Stimulated activated CD8-positive, alpha-beta memory T cell treated with anti-CD3 and anti-CD28 coated beads, Interleukin-15, amount 100 ng/mL, for 4 hours (primary cell): Measurements from ENCODE around the gene TANGO2.

ENCODE experiments used
- DNase-seq, 2 donors: peaks; one replicate each; pipeline ENCODE4 v3.0.0-alpha.2; 2020; ENCODE audit warnings: low read depth in 2 of 2

The TANGO2 gene, protein sequence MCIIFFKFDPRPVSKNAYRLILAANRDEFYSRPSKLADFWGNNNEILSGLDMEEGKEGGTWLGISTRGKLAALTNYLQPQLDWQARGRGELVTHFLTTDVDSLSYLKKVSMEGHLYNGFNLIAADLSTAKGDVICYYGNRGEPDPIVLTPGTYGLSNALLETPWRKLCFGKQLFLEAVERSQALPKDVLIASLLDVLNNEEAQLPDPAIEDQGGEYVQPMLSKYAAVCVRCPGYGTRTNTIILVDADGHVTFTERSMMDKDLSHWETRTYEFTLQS

DNA sequence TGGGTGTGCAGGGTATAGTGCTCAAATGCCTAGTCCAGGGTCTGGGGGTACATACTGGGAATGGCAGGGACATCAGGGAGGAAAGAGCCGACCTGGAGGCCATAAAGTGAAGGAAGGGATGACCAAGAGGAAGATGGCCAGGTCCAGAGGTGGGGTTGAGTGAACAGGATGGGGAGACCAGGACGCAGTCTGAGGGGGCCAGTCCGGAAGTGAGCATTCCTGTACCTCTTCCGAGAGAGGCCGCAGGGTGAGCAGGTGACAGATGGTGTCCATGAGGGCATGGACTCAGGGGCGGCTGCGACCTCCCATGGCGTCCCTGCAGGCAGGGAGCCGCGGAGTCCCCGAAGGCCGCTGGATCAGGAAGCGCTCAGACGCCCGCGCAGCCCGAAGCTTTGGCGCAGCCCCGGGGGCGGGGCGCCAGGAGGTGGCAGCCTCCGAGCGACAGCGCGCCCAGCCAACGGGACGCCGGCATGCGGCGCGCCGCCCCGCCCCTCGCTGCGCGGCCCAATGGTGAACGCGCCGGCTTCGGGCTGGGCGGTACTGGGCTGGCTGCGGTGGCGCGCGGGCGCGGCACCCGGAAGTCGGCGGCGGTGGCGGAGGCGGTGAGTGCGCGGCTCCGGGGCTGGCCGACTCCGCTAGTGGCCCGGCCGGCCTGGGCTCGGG lies at the start of gene TANGO2:
TANGO2 (plus strand) TSS at position 578 of the 663 bp plus-strand sequence. CDS start 15,689 bp downstream, outside the sequence.
- peak; percentile 78 to 86 for DNase-seq

DNA sequence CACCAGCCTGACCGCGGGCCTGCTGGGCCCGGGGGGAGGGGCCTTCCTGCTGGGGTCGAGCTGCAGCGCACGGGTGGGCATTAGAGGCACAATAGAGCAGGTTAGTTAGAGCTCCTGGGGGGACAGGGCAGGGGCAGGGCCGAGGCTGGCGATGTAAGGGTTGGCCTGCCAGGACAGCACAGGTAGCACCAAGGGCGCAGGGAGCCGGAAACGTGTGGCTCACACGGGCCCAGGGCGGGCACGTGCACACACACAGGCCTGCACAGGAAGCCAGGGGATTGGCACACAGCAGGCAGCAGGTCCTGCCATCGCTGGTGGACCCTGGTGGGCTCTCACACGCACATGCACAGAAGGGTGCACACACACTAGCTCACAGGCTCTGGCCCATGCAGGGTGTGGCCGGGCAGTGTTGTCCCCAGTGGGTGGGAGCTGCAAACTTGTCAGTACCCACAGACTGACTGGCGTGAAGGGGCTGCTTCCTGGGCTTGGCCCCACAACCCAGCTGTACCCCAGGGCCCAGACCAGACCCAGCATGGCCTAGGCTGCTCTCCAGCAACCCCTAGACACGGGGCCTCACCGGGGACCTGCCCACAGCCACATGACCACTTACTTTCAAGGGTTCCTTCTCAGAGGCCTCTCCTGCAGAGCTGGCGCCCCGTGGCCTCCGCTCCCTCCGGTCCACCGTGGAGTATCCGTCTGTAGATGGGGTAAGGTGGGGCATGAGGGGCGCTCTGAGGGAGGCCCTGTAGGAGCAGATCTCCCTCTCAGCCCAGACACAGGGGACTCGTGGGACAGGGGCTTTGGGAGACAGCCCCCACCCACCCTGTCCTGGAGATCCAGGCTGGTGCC lies 49.4 kb upstream of the TANGO2 start:
- DNase-seq: no peak

DNA sequence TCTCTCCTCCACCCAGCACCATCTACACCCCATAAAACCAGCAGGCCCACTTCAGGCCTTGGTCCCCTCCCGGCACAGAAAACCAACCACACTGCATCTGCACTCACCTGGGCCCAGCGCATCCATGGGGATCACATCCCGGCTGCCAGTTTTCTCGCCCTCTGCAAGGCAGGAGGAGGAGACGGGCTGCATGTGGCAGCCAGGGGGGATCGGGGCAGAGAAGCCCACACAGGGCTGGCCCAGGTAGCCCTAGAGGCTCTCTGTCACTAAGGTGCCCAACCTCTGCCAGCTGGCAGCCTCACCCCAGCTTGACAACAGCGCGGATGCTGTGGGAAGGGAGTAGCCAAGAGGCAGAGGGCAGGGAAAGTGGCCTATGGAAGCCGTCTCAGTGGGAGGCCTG lies 48.7 kb upstream of the TANGO2 start:
- no peak for DNase-seq

DNA sequence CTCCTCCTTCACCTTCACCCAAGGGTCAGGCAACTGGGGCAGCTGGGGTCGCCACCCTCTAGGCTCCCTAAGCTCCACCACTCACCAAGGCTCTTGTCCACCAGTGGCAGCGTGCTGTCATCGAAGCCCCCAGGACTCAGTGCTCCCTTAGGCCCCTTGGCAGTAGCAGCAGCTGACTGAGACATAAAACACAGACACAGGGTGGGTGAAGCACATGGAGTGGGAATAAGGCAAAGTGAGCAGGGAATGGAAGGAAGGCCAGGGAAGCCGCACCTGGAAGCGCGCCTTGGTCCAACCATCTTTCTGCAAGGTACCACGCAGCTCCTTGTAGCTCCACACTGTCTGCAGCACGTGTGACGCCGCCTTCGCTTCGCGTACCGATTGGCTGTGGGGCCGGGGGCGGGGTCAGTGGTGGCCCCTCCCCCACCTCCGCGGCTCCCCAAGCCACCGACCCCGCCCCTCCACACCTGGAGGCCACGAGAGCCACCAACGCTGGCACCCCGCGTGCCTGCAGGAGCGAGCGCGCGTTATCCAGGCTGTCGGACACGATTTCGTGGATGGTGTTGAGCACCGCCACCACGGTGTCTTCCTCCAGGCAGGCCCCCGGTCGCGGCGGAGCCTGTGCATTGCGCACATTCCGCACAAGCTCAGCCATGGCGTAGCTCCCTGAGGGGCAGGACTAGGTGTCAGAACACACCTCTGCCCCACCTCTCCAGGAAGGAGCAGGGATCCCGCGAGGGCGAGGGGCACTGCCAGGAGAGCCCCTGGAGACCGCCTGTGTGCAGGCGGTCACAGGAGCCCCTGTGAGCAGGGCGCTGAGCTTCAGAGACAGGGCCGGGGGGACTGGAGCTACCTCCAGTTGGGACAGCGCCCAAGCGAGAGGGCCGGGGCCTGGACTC lies 48.0 kb upstream of the TANGO2 start:
- no peak for DNase-seq

DNA sequence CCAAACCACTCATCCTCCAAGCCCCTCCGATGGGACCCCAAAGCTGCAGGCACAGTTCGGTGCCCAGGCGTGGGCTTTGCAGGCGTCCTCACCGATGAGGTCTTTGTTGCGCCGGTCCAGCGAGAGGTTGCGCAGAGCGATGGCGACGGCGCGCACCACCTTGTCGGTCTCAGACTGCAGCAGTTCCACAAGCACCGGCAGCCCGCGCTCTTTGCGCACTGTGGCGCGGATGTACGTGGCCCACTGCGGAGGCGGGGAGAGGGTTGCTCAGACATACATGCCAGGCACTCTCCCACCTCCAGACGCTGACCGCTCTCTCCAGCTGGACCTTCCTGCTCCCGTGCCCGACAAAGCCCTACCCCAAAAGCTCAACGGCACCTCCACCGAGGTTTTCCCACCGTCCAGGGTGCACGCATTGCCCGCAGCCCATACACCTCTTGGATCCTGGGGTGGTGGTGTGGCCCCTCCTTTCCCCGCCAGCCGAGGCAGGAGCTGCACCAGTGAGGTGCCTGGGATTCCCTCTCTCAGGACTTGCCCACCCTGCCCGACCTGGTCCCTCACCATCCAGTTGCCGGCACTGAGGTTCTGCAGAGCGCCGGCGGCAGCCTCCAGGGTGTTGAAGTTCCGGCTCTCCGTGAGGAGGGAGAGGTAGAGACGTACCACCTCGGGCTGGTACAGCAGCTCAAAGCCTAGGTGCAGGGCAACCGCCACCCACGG lies 47.2 kb upstream of the TANGO2 start:
- DNase-seq: no peak

DNA sequence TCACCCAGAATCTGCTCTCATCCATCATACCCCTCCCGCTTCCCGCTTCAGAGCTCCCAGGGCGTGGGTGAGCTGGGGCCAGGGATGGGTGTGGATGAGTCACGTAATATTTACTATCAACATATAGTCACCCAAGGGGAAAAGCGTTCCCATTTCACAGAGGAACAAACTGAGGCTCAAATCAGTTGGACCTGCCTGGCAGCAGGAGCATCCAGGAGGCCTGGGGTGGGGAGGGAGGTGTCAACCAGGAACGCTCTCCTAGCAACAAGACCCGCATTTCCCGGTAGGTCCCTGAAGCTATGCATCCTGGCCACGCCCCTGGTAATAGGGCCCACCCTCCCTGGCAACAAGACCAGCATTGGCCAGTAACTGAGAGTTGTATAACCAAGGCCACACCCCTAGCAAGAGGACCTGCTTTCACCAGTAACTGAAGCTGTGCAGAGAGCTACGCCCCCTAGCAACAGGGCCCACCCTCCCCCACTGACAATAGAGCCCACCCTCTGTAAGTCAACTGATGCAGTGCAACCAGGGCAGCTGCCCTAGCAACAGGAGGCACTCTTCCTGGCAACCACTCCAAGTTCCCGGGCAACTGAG lies 46.5 kb upstream of the TANGO2 start:
- no peak for DNase-seq

DNA sequence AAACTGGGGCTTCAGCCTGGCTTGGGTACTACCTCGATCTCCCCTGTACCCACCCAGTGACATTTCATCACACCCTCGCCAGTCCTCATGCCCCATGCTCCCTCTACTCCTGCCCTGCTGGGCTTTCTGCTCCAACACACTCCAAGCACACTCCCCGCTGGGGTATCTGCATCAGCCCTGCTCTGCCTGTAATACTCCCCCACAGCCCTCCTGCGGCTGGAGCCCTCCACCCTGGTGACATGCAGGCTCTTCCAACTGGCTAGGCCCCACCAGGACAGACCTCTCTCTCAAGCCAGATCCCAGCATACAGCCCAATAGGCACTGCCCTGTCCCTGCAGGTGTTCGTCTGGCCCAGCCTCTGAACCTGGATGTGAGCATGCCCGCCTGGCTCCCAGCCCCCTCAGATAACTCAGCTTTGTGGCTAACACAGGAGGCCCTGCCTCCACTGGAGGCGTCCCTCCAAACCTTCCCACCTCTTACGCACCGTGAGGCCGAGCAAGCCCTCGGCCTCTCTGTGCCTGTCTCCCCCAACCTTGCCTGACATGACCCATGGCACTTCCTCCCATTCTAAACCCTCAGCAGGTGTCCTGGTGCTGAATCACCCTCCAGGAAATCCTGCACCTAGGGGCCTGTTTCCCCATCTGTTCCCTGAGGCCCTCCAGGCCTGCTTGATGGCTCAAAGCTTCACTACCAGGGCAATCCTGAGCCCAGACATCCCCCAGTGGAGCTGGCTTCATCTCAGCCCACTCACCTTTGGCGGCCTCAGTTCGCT lies 45.8 kb upstream of the TANGO2 start:
- DNase-seq: no peak

DNA sequence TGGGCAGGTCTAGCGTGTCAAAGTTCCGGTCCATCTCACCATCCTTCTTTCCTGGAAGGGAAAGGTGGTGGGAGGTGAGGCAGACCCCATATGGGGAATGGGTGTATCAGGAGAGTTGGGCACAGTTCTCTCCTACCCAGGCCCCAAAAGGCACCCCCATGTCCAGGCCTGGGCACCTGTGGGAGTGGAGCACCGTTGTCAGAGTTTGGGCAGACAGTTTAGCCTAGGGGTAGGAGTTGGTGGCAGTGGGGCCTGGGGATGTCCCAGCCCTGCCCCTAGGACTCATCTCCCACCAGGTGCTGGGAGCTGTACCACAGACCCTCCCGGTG lies 45.2 kb upstream of the TANGO2 start:
- DNase-seq: no peak

DNA sequence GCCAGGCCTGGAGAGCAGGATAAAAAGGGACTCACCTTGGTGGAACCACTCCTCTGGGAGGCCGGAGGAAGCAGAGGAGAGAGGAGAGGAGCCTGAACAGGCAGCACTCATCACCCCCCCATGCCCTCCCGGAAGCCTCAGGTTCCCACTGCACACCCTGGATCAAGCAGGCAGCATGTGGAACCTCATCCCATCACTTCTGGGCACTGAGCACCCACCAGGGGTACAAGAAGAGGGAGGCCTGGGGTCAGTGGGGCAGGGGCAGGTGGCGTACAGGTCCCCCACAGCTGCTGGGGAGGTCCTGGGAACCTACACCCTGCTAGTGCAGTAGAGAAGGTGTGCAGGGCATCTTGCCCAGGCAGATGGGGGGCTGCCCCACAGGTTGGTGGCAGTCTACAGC lies 44.2 kb upstream of the TANGO2 start:
- DNase-seq: no peak

DNA sequence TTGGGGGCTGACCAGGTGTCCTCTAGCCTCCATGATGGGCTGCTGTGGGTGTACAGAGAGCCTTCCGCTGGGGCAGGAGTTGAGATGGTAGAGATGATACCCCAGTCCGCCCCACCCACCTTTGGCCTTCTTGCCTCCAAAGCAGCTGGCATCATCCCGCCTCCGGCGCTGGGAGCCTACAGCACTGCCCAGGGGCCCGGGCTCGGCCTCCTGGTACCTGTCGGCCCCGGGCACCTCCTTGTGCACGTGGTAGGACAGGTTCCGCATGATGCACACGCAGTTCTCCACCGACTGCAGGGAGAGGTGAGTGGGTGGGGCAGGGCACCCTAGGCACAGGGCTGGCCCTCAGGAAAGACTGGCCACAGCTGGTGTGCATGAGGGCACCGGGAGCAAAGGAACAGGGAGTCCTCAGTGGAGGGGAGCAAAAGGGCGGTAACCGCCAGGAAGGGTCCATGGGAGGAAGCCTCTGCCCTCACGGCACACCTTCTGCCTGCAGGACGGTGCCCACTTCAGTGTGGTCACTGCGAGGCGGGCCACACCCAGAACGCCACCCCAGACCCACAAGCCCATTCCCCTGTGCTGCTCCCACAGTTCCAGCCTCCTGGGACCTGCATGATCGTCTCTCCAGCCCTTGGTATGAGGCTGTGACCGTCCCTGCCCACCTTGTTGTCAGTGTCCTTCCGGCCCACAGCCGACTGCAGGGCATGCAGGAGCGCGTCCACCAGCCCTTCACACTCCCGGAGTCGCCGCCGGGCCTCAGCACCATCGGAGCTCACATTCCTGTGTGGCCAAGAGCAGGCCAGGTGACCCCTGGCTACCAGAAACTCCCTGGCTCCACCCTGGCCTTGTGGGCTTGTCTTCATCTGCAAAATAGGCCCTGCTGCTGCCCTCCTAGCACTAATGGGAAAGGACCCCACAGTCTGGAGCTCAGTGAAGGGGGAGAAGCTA lies 43.3 kb upstream of the TANGO2 start:
- no peak for DNase-seq

DNA sequence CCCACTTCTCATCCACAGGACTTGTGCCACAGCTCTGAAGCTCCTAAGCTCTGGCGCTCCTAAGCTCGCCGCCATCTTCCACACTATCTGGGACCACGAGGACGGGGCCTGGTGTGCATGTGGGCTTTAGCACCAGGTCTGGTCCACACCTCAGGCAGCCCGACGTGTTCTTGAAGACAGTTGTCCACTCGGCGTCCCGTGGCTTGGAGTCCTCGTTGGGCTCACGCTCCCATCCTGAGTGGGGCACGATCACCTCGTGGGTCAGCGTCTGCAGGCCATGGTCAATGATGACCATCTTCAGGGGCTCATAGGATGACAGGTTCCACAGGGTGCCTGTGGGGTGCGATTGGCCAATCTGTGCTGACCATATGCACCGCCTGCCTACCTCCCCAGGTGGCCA lies 42.2 kb upstream of the TANGO2 start:
- no peak for DNase-seq

DNA sequence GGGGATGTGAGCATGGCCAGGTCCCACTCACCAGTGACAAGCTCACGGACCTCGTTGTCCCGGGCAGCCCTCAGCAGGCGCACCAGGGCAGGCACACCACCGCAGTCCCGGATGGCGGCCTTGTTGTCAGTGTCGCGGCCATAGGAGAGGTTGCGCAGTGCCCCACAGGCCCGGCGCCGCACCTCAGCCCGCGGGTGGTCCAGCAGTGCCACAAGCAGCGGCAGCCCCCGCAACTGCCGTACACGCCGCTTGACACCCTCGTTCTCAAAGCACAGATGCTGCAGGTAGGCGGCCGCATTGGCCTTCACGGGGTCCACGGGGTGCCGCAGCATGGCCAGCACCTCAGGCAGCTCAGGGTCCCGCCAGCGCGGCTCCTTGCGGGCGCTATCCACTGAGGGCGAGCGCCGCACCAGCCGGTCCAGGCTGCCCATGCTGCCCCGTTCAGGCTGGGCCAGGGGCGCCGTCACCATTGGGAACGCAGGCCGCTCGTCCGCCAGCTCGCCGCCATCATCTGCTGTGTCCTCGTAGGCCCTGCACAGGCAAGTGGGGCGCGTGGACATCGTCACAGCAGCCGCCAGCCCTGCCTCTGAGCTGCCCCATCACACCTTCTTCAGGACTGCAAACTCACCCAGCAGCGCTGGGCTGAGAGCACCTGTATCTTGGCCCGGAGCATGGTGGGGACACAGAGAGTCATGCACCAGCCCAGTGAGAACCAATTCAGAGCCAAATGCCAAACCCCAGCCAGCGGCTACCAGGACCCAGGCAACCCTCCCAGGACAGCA lies 41.0 kb upstream of the TANGO2 start:
- no peak for DNase-seq

DNA sequence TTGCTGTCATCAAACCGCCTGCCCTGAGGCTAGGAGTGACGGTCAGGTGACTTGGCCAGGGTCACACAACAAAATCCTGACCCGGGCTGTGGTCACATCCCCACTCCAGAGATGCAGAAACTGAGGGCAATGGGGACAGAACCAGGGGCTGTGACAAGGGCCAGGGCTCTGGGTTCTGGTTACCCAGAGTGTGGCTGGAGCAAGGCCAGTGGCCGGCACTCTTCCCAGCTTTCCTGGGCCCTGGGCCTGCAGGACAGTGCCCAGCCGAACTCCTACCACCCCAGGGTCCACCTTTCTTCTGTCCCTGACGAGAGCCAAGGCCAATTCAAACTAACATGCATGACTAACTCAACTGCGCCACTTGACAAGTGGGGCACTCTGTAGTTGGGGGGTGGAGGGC lies 40.1 kb upstream of the TANGO2 start:
- DNase-seq: no peak

DNA sequence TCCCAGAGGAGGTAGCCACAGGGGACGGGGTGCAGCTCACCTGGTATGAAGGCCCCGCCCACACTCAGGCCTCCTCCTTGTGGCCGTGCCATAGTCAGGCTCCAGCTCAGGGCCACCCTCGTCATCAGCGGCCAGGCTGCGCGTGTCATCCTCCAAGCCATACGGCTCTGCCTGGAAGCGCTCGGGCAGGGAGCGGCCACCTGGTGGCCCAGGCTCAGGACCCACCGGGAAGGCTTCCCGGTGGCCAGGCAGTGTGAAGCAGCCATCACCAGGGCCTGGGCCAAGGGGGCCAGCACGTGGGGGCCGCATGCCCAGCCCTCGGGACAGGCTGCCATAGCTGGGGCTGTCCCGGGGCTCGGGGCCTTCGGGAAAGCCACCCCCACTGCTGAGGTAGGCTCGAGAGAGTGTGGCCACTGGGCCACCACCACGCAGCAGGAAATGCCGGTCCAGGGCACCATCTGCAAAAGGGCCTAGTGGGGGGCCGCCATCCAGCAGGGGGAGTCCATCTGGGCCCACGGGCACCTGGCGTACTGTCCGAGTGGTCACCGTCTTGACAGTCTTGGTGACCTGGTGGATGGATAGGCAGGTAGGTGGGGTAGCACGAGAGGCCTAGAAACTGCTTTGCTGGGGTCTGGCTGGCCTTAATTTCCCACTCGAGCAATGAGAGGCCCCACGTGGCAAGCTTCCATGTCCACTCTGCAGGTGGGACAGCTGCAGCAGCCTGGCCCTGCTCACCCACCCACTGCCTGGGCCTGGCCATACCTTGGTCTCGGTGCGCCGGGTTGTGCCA lies 39.5 kb upstream of the TANGO2 start:
- DNase-seq: no peak

DNA sequence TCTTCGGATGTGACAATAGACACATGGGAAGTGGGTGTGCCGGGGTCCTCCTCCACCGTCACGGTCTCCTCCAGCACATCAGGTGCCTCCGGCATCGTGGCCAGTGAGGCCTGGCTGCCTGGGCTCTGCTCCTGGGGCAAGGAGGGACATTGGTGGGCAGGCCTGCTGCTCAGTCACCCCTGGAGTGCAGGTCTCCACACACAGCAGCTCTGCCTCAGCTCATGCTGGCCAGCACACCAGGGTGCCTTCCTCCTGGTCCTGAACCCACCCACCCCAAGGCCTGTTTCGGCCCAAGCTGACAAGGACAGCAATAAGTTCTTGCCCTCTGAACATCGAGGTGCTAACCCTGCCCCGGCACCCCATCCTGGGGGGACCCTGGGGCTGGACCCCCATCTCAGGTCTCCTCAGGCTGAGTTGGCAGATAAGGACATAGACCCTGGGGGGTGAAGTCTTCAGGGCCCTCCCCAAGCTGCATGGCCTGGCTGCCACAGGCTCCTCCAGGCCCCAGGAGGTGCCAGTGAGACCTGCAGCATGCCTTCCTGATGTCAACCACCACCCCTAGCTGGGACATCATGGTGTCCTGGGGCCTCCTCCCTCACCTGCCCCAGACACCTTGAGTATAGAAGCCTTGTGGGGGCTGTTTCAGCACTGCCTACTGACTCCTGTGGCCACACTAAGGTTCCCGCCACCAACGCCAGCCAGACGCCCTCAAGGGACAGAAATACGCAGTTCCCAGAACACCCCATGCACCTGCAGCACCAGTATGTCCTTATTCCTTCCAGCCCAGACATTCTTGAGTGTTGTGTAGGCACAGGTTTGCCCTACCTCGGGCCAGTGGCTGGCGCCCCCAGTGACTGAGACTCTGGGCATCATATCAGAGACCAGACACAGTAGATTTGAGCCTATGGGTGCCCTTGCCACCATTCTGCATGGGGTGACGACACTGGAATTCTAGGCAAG lies 38.7 kb upstream of the TANGO2 start:
- no peak for DNase-seq

DNA sequence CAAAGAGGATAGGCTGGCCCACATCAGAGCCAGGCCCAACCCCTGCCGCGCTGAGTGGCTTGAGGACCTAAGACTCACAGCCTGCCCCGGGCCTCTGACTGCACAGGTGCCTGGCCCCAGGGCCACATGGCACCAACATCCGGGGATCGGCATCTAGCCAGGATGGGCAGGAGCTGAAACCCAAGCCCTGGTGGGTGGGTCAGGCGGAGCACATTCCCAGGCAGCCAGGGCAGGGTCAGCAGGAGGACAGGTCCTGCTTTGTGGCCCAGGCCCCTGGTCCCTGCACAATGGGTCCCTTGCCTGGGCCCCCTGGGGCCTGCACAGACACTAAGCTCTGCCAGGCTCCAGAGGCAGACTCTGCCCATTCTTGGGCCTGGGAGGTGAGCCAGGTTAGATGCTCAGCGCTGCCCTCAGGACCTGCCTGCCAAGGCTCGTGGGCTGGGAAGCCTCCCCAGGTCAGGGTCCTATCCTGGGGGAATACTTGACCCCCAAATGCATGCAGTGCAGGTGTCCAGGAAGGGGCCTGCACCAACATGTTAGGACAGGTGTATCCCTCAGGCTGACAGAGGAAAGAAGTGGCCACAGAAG lies 37.8 kb upstream of the TANGO2 start:
- DNase-seq: no peak
